Measurements from ENCODE around the gene KLHL1. TPM values are rescaled to one million over a fixed set of nuclear protein-coding genes. Genes with fewer than 3 reads are reported as not detected.

Gene KLHL1
- total RNA-seq, 1 experiment from 2014 or later, result not detected

DNA sequence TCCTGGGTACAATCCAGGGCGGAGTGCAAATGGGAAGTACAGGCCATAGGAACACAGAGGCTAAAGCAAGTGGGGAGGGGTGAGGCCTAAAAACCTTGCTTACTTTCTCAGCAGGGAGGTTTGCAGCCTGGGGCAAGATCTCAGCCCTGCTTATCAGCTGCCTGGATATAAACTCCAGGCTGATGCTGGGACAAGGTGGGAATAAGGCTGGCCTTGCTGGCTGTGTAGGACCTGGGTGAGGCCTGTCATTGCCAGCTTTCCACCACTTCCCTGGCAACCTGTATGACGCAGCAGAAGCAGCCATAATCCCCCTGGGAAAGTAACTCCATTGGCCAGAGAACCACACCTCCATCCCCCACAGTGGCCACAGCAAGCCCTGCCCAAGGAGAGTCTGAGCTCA lies 279.7 kb downstream of the KLHL1 start:
- Histone ChIP-seq H3K27me3 (ENCODE audit: insufficient read depth, low read length) (no peaks in the 10 kb centered on the region), H4K20me1 (ENCODE audit: insufficient read depth) (no peaks in the 10 kb centered on the region), H3K4me1 (ENCODE audit: control insufficient read depth in 1 of 2, insufficient read depth in 2 of 2, low read length in 2 of 2) (no peaks in the 10 kb centered on the region), H3K36me3 (ENCODE audit: control insufficient read depth in 1 of 2, insufficient read depth in 2 of 2, low read length in 2 of 2) (no peaks in the 10 kb centered on the region), H2AFZ (ENCODE audit: low read depth, low read length, poor library complexity, severe bottlenecking) (no peak overlapping the region), H3K9ac (ENCODE audit: low read length) (no peak overlapping the region), H3K79me2 (ENCODE audit: insufficient read depth, low read length) (no peaks in the 10 kb centered on the region), H3K27ac (ENCODE audit: low read depth, low read length) (no peak overlapping the region), H3K9me3 (ENCODE audit: control insufficient read depth in 1 of 2, insufficient read depth in 1 of 2, low read depth in 1 of 2, low read length in 2 of 2) (peaks cover 0 to 3% of the 10 kb centered on the region in 2 experiments; a peak in 1 of 4 replicates), H3K4me3 (replicated peaks in 1 of 2; ENCODE audit: low read depth in 1 of 2, low read length in 2 of 2) (no peak overlapping the region), H3K4me2 (ENCODE audit: low read length) (no peak overlapping the region), H3K9me2 (ENCODE audit: insufficient read depth) (no peaks in the 10 kb centered on the region)
- ChIA-PET RAD21 (ENCODE audit: low non-redundant PET in 1 of 2, low total read pairs in 2 of 2, uncharacterized antibody in 2 of 2, unreplicated experiment in 2 of 2) (no interaction called here), POLR2A (no interaction called here), CTCF (no interaction called here)
- intact Hi-C loops (cut with micrococcal nuclease), result no loop called here
- no peak for TF ChIP-seq SP1 (IDR thresholded peaks at IDR 0.05; ENCODE audit: low read depth)
- TF ChIP-seq RAD21 (IDR thresholded peaks at IDR 0.05; ENCODE audit: low read depth), result no peak
- TF ChIP-seq ELF1 (IDR thresholded peaks at IDR 0.05; ENCODE audit: borderline replicate concordance, low read depth), result no peak
- no peak for TF ChIP-seq EGR1 (IDR thresholded peaks at IDR 0.05; ENCODE audit: low read depth)
- TF ChIP-seq POLR2A (IDR thresholded peaks at IDR 0.05; ENCODE audit: borderline replicate concordance, extremely low read depth, insufficient read depth, insufficient read length), result no peak
- no peak for TF ChIP-seq SRF (IDR thresholded peaks at IDR 0.05; ENCODE audit: low read depth)
- TF ChIP-seq MAX (IDR thresholded peaks at IDR 0.05), result no peak
- no peak for TF ChIP-seq ZNF274 (IDR thresholded peaks at IDR 0.05; ENCODE audit: low read depth, low read length)
- TF ChIP-seq JUND (IDR thresholded peaks at IDR 0.05), result no peak
- no peak for TF ChIP-seq FOSL1 (IDR thresholded peaks at IDR 0.05; ENCODE audit: low read depth)
- TF ChIP-seq CEBPB (IDR thresholded peaks at IDR 0.05; ENCODE audit: low read depth), result no peak
- no peak for TF ChIP-seq ATF3 (IDR thresholded peaks at IDR 0.05)
- TF ChIP-seq SIN3A (IDR thresholded peaks at IDR 0.05; ENCODE audit: low read depth), result no peak
- TF ChIP-seq EZH2phosphoT487 (IDR thresholded peaks at IDR 0.05; ENCODE audit: borderline replicate concordance), result no peak
- TF ChIP-seq CTCF (IDR thresholded peaks at IDR 0.05 in 2 of 3, conservative IDR thresholded peaks at IDR 0.05 in 1 of 3; ENCODE audit: borderline replicate concordance in 1 of 3, insufficient read depth in 1 of 3, low read depth in 2 of 3, low read length in 2 of 3), result no peak
- no peak for TF ChIP-seq EZH2 (IDR thresholded peaks at IDR 0.05)
- TF ChIP-seq YY1 (IDR thresholded peaks at IDR 0.05; ENCODE audit: extremely low read depth, insufficient replicate concordance, low read depth, low read length), result no peak
- BruUV-seq (replicated peaks), result no TSS peak
- ATAC-seq, result no peak
- DNase-seq (ENCODE audit: low read depth, low spot score), result no peak

Measured in HCT116 (cell line).